Skeletal muscle cell (primary cell): ENCODE data around the gene LGALS7B.
"Not testable (repeated sequence)": the region's sequence is repeated elsewhere in the genome, so short reads cannot be mapped to it uniquely, and the experiment has no call there.

Experiments used
- DNase-seq: peaks from one replicate; pipeline ENCODE4 v3.0.0-alpha.2; 2010; ENCODE audit warnings: low read depth
- H3K4me3 ChIP-seq: 2 replicates; pipeline ENCODE4 v1.5.1; 2011; ENCODE audit warnings: low read depth, mild to moderate bottlenecking, control low read depth, low read length, moderate library complexity

The LGALS7B gene

DNA sequence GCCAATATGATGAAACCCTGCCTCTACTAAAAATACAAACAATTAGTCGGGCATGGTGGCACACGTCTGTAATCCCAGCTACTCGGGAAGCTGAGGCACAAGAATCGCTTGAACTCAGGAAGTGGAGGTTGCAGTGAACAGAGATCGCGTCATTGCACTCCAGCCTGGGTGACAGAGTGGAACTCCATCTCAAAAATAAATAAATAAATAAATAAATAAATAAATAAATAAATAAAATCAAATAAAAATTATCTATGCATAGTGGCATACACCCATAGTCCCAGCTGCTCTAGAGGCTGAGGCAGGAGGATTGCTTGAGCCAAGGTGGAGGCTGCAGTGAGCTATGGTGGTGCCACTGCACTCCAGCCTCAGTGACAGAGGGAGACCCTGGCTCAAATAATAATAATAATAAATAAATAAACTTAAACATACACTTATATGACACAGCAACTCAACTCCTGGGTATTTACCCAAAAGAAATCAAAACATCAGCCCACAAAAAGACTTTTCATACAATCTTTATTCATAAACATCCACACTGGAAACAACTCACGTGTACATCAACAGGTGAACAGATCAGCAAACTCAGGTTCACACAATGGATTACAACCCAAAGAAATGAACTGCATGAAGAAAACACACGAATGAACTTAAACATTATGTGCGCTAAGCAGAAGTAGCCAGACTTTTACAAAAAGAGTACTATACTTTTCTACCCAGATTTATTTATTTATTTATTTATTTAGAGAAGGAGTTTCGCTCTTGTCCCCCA lies 22.5 kb upstream of the LGALS7B start:
- H3K4me3 ChIP-seq = no peak overlapping the region
- DNase-seq = no peak

DNA sequence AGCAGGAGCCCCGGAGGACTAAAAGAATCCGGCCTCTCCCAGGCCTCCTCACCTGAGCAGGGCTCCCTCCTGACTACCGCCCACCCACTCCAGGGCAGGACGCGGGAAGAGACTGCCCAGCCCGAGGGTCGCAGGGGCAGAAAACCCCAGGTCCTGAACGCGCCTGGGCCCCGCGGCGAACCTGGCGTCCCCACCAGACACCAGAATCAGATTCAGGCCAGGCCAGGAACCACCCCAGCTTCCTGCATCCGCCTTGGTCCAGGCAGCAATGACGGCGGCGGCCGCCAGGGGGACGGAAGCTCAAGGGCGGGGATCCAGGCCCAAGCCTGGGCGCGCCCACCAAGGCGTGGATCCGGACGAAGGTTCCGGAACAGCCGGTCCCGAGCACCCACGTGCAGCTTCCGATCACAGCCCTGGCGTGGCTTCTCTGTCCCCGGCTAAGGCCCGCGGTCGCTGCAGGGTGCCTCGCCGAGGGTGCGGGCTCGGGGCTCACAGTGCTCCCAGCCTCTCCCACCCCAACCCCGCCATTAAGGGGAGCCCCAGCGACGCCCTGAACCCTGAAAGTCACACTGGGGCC lies 19.3 kb upstream of the LGALS7B start:
- H3K4me3 ChIP-seq = peak overlapping the region; percentile 18
- no peak for DNase-seq

DNA sequence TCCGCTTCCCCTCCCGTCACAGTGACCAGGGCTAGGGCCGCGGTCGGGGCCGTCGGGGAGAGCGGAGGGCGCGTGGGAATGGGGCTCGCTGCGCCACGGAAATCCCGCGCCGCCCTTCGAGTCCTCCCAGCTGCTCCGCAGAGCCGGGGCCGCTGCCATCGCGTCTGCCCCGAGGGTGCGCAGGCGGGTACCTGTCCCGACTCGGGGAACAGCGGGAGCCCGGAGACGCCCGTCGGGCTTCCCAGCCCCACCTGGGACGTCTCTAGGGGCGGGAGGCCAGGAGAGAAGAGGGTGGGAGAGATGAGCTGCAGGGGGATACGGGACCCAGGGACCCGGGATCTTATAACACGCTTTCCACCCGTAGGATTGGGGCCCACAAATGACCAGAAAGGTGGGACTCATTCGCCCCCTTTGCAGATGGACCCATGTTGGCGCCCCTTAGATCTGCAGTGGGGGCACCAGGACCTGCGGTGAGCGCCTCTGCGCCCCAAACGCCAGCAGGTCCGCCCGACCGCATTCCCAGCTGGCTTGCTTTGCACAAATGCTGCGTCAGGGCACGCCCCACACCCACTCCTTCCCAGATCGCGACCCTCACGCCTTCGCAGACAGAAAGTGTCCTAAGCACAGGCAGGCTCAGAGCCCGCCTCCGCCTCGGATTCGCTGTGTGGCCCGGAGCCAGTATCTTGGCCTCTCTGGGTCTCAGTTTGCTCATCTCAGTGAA lies 18.6 kb upstream of the LGALS7B start:
- H3K4me3 ChIP-seq = peak overlapping the region; percentile 18
- DNase-seq = not testable (repeated sequence)

GRCh38 chr19:38770949-38771275 lies 18.1 kb upstream of the LGALS7B start:
- DNase-seq, H3K4me3 ChIP-seq: not testable (repeated sequence)

GRCh38 chr19:38771569-38771968 lies 17.4 kb upstream of the LGALS7B start:
- DNase-seq, H3K4me3 ChIP-seq: not testable (repeated sequence)

DNA sequence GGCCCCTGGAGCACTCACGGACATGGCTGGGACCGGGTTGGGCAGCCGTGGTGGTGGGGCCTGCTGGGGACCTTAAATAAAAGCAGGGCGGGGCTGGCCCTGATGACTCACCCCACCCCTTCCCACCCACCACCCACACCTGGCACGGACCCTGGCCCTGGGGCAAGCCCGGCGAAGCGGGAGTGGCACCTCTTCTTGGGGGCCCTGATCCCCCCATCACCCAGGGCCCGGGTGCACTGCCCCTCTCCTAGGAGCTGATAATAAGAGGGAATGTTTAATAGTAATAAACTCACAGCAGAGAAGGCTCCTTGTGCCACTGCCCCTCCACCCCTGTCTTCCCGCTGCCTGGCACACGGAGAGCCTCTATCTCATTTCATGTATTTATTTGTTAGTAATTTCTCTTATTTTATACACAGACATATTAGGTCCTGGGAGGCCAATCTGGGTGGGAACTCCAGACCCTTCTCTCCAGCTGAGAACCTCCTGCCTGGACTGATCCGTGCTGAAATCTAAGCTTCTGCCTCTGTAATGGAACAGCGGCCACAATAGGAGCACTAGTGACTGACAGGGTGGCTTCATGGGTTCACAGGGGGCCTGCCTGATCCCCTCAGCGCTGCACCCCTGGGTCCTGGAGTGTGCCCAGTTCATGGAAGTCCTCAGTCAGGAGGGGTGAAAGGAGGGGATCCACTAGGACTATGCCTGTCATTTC lies 15.4 kb upstream of the LGALS7B start, which contains the start of gene LGALS7:
TSS of gene LGALS7 (minus strand) at position 49 of the 709 bp plus-strand sequence. CDS start at position 24, 25 bp downstream.
- no peak within 1 kb of the TSS for H3K4me3 ChIP-seq
- no peak for DNase-seq

- DNase-seq = no peak
- H3K4me3 ChIP-seq = no peak overlapping the region
Observed at GRCh38 chr19:38774181-38774950, 14.6 kb upstream of the LGALS7B start.

- H3K4me3 ChIP-seq = no peak overlapping the region
- DNase-seq = no peak
Observed at GRCh38 chr19:38778733-38779132, 10.3 kb upstream of the LGALS7B start.

DNA sequence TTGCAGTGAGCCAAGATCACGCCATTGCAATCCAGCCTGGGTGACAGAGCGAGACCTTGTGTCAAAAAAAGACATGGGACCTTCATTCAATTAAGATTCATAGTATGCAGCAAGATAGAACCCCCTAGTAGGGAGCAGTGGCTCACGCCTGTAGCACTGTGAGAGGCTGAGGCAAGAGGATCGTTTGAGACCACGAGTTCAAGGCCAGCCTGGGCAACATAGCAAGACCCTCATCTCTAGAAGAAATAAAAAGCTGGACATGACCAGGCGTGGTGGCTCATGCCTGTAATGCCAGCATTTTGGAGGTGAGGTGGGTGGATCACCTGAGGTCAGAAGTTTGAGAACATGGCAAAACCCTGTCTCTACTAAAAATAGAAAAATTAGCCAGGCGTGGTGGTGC lies 8.6 kb upstream of the LGALS7B start:
- no peak for DNase-seq
- no peak overlapping the region for H3K4me3 ChIP-seq

DNA sequence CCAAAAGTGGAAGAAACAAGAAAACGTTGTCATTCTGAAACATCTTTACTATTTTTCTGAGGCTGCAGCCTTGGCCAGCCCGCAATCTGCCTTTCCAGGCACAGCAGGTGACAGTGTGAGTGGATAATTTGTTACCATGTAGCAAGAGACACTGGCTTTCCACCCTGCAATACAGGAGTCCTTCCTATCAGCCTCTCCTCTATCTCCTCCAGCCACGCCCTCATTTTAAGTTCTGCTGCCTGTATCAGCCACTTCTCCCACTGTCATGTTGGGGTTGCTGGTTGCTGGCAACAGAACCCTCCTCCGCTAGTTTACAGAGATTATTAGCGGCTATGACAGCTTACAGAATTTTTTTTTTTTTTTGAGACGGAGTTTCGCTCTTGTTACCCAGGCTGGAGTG lies 7.9 kb upstream of the LGALS7B start:
- no peak overlapping the region for H3K4me3 ChIP-seq
- no peak for DNase-seq

DNA sequence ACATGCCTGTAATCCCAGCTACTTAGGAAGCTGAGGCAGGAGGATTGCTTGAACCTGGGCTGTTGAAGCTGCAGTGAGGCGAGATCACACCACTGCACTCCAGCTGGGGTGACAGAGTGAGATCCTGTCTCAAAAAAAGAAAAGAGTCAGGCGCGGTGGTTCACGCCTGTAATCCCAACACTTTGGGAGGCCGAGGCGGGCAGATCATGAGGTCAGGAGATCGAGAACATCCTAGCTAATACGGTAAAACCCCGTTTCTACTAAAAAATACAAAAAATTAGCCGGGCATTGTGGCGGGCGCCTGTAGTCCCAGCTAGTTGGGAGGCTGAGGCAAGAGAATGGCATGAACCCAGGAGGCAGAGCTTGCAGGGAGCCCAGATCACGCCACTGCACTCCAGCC lies 6.8 kb upstream of the LGALS7B start:
- H3K4me3 ChIP-seq, DNase-seq: not testable (repeated sequence)

DNA sequence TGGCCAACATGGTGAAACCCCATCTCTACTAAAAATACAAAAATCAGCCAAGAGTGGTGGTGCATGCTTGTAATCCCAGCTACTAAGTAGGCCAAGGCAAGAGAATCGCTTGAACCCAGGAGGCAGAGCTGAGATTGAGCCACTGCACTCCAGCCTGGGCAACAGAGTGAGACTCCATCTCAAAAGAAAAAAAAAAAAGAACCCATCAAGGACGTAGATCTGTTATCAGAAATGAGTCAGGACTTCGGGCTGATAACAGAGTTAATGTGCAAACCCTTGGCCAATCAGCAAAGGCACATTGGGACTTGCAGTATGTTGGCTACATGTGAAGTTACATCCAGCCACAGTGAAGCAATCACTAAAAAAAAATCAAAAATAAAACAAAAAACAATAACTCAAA lies 4.8 kb upstream of the LGALS7B start:
- no peak for DNase-seq
- H3K4me3 ChIP-seq = no peak overlapping the region

DNA sequence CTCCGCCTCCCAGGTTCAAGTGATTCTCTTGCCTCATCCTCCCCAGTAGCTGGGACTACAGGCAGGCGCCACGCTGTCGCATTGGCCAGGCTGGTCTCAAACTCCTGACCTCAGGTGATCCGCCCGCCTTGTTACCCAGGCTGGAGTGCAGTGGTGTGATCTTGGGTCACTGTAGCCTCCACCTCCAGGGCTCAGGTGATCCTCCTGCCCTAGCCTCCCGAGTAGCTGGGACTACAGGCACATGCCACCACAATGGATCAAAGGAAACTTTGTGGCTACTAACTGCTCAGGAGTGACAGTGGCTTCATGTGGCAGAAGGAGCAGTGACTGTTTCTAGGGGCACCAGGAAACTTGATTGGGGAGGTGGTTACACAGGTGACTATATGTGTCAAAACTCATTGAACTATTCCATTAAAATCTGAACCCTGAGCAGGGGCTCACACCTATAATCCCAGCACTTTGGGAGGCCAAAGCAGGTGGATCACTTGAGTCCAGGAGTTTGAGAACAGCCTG lies 3.8 kb upstream of the LGALS7B start:
- no peak overlapping the region for H3K4me3 ChIP-seq

DNA sequence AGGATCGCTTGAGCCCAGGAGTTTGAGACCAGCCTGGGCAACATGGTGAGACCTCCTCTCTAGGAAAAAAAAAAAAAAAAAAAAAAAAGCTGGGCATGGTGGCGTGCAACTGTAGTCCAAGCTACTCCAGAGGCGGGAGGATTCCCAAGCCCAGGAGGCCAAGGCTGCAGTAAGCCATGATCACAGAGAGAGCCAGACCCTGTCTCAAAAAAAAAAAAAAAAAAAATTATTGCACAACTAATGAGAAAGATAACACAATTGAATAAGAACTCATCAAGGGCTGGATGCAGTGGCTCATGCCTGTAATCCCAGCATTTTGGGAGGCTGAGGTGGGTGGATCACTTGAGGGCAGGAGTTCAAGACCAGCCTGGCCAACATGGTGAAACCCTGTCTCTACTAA lies 2.9 kb upstream of the LGALS7B start:
- H3K4me3 ChIP-seq, DNase-seq: not testable (repeated sequence)

More for the DNA sequence above, 3.8 kb upstream of the LGALS7B start:
- DNase-seq = no peak

DNA sequence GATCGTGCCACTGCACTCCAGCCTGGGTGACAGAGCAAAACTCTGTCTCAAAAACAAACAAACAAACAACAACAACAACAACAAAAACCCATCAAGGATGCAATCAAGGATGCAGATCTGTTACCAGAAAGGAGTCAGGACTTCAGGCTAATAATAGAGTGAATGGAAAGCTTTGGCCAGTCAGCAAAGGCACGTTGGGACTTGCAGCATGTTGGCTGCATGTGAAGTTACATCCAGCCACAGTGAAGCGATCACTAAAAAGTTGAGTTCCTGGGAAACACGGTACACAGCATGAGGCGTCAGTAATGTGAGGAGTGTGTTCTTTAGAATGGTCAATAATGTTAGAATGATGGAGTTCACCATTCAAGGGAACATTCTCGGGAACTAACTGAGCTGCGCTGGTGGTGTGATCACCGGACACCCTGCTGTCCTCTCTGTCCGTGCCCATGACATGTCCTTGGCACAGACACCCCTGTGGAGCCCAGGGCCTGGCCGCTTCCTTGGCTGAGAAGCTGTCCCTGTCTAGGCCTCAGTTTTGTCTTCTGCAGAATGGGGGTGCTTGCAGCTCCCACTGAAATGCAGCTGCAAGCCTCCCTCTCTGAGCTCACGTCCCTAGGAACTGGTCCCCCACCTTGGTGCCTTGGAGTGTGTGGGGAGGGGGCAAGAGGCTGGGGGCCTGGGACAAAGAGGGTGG lies 2.3 kb upstream of the LGALS7B start:
- no peak overlapping the region for H3K4me3 ChIP-seq
- DNase-seq = no peak

- H3K4me3 ChIP-seq = peak overlapping the region; percentile 15
Observed at GRCh38 chr19:38790507-38791403, 1.8 kb downstream of the LGALS7B start.

DNA sequence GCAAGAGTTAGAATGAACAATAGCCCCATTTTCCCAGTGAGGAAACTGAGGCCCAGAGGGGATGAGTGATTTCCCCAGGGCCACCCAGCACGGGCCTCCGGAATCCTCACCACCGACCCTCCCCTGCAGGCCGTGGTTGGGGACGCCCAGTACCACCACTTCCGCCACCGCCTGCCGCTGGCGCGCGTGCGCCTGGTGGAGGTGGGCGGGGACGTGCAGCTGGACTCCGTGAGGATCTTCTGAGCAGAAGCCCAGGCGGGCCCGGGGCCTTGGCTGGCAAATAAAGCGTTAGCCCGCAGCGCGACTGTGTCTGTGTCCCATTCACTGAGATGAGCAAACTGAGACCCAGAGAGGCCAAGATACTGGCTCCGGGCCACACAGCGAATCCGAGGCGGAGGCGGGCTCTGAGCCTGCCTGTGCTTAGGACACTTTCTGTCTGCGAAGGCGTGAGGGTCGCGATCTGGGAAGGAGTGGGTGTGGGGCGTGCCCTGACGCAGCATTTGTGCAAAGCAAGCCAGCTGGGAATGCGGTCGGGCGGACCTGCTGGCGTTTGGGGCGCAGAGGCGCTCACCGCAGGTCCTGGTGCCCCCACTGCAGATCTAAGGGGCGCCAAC lies 2.6 kb downstream of the LGALS7B start:
- not testable (repeated sequence) for DNase-seq
- peak overlapping the region; percentile 15 for H3K4me3 ChIP-seq

More at GRCh38 chr19:38790507-38791403, 1.8 kb downstream of the LGALS7B start:
- not testable (repeated sequence) for DNase-seq
